Measurements from ENCODE around the gene SNORC.

The SNORC gene

GRCh38 chr2:232883116-232883721 is 13.2 kb downstream of the SNORC start:
- DNase-seq = no peak

- no peak for DNase-seq
Observed at GRCh38 chr2:232884001-232884421, 13.9 kb downstream of the SNORC start.

GRCh38 chr2:232884549-232885263 is 14.6 kb downstream of the SNORC start:
- DNase-seq = no peak

- DNase-seq = no peak
Observed at GRCh38 chr2:232885264-232885961, 15.3 kb downstream of the SNORC start.

GRCh38 chr2:232886176-232886575 is 16.1 kb downstream of the SNORC start:
- DNase-seq = no peak

- DNase-seq = no peak
Observed at GRCh38 chr2:232886632-232887031, 16.6 kb downstream of the SNORC start.

- no peak for DNase-seq
Observed at GRCh38 chr2:232887171-232887850, 17.2 kb downstream of the SNORC start.

- DNase-seq = no peak
Observed at GRCh38 chr2:232888099-232888836, 18.2 kb downstream of the SNORC start.

GRCh38 chr2:232888839-232889529 is 18.9 kb downstream of the SNORC start:
- no peak for DNase-seq

- no peak for DNase-seq
Observed at GRCh38 chr2:232889876-232890401, 19.9 kb downstream of the SNORC start.

GRCh38 chr2:232890536-232890895 is 20.5 kb downstream of the SNORC start:
- no peak for DNase-seq

- no peak for DNase-seq
Observed at GRCh38 chr2:232890896-232891601, 21.0 kb downstream of the SNORC start.

GRCh38 chr2:232891621-232892071 is 21.6 kb downstream of the SNORC start:
- no peak for DNase-seq

GRCh38 chr2:232892221-232892620 is 22.2 kb downstream of the SNORC start:
- DNase-seq = no peak

- no peak for DNase-seq
Observed at GRCh38 chr2:232892843-232893242, 22.8 kb downstream of the SNORC start.

- DNase-seq = no peak
Observed at GRCh38 chr2:232893834-232894233, 23.8 kb downstream of the SNORC start.

GRCh38 chr2:232894251-232894650 is 24.2 kb downstream of the SNORC start:
- DNase-seq = no peak

GRCh38 chr2:232894746-232895145 is 24.7 kb downstream of the SNORC start:
- no peak for DNase-seq

- DNase-seq = no peak
Observed at GRCh38 chr2:232896111-232896510, 26.0 kb downstream of the SNORC start.

- DNase-seq = no peak
Observed at GRCh38 chr2:232896720-232897597, 26.9 kb downstream of the SNORC start.

Data from inflammatory macrophage treated with lipopolysaccharide for 4 hours (primary cell).